GM20431 (cell line): ENCODE measurements around the gene FSCN2.
"Not testable (repeated sequence)": the region's sequence is repeated elsewhere in the genome, so short reads cannot be mapped to it uniquely, and the experiment has no call there.

Experiments
- in situ Hi-C: fragments of 300-500 bp; cut with MseI, MboI; formaldehyde crosslinking; loops from one replicate; pipeline ENCODE4 v1.15.0; 2020; ENCODE audit warnings: low sequenced_read_pairs; ENCODE audit not compliant: unreplicated experiment

Gene FSCN2

GRCh38 chr17:81524039-81524864 is 3.9 kb upstream of the FSCN2 start:
- in situ Hi-C loops: no loop called here

DNA sequence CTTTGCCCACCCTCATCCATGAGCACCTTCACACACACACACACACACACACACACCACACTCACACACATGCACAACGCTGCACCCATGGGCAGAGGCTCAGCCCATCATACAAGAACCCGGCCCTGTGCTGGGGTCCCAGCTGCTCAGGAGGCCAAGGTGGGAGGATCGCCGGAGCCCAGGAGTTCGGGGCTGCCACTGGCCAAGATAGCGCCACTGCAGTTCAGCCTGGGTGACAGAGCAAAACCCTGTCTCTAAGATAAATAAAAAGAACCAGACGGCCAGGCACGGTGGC is 3.4 kb upstream of the FSCN2 start:
- in situ Hi-C loops: no loop called here

GRCh38 chr17:81526662-81527571 is 1.3 kb upstream of the FSCN2 start:
- in situ Hi-C loops: no loop called here

DNA sequence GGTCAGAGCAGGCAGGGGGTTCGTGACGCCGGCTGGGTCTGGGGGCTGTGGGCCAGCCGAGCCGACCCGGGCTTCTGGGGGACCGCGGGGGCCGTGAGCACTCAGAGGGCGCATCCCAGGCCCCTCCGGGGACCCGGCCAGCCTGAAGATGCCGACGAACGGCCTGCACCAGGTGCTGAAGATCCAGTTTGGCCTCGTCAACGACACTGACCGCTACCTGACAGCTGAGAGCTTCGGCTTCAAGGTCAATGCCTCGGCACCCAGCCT is 140 bp downstream of the FSCN2 start:
- in situ Hi-C loops: no loop called here

GRCh38 chr17:81528651-81529436 is 667 bp downstream of the FSCN2 start:
- in situ Hi-C loops: no loop called here

- in situ Hi-C loops: no loop called here
These were observed 1.2 kb downstream of the FSCN2 start for GRCh38 chr17:81529437-81529803.

DNA sequence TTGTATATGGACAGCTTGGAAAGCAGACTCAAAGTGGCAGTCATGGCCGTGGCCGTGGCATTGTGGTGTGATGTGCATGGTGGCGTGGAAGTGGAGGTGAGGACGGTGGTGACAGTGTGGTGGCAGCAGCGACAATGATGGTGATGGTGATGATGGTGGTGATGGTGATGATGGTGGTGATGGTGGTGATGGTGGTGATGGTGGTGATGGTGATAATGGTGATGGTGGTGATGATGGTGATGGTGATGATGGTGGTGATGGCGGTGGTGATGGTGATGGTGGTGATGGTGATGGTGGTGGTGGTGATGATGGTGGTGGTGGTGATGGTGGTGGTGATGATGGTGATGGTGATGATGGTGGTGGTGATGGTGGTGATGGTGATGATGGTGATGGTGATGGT is 2.8 kb downstream of the FSCN2 start:
- in situ Hi-C loops: not testable (repeated sequence)

GRCh38 chr17:81531998-81532404 is 3.8 kb downstream of the FSCN2 start:
- in situ Hi-C loops: not testable (repeated sequence)

- in situ Hi-C loops: no loop called here
These were observed 4.5 kb downstream of the FSCN2 start for GRCh38 chr17:81532490-81533287.

GRCh38 chr17:81533339-81534141 is 5.4 kb downstream of the FSCN2 start:
- in situ Hi-C loops: no loop called here

GRCh38 chr17:81534157-81535006 is 6.2 kb downstream of the FSCN2 start:
- in situ Hi-C loops: no loop called here

DNA sequence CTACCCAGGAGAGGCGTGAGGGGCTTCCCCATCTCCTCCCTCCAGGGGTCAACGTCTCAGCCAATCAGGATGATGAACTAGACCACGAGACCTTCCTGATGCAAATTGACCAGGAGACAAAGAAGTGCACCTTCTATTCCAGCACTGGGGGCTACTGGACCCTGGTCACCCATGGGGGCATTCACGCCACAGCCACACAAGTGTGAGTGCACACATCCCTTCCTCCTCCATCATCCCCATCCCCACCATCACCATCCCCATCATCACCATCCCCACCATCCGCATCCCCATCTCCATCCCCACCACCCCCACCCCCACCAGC is 6.8 kb downstream of the FSCN2 start:
- in situ Hi-C loops: no loop called here

- in situ Hi-C loops: no loop called here
These were observed 7.5 kb downstream of the FSCN2 start for GRCh38 chr17:81535480-81536298.

GRCh38 chr17:81536299-81537290 is 8.4 kb downstream of the FSCN2 start:
- in situ Hi-C loops: no loop called here

DNA sequence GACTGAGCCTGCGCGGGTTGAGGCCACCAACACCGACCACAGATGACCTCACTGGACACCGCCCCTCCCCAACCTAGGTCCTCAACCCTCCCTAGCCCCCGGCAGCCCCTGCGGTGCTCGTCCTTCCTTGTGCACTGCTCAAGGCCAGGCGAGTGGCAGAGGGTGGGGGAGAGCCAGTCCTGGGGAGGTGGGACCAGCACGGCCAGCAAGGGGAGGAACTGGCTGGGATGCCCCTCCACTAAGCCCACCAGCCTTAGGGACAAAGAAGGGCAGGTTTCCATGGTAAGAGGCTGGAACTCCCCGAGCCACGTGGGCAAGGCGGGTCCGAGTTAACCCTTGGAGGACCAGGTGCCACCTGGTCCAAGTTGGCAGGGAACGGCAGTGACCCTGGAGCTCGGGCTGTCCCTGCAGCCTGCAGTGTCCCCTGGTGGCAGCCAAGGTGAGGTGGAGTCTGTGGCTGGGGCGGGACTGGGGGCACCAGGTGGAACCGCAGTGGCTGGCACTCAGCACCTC is 9.2 kb downstream of the FSCN2 start:
- in situ Hi-C loops: no loop called here

- in situ Hi-C loops: no loop called here
These were observed 9.8 kb downstream of the FSCN2 start for GRCh38 chr17:81537856-81538555.
